Neural cell (in vitro differentiated cells): ENCODE results near the gene AQP10. TPM values are rescaled to one million over a fixed set of nuclear protein-coding genes. Genes with fewer than 3 reads are reported as not detected.
A peak's percentile ranks its signal among the peaks of the same experiment; 100 is the strongest.

Experiments
- H2AFZ ChIP-seq: fragments of 200-600, 300-800 bp; sonication (generic), shearing (Covaris generic); 2 replicates; pipeline ENCODE4 v1.6.0; 2014; ENCODE audit warnings: low read depth, mild to moderate bottlenecking, antibody characterized with exemption, low read length, moderate library complexity
- H3F3A ChIP-seq: fragments of 200-600 bp; shearing (Covaris generic); 2 replicates; pipeline ENCODE4 v1.6.1; 2016; ENCODE audit warnings: mild to moderate bottlenecking, moderate library complexity, mixed read lengths, antibody characterized with exemption, low read length; ENCODE audit not compliant: insufficient read depth, poor library complexity, severe bottlenecking
- H3K27ac ChIP-seq: fragments of 200-600, 300-800 bp; sonication (generic), shearing (Covaris generic); 2 replicates; pipeline ENCODE4 v1.5.1; 2014; ENCODE audit warnings: mild to moderate bottlenecking, low read length, moderate library complexity
- H3K27me3 ChIP-seq: fragments of 300-800, 200-600 bp; sonication (generic), shearing (Covaris generic); 2 replicates; pipeline ENCODE4 v1.6.0; 2014; ENCODE audit warnings: mild to moderate bottlenecking, low read depth, low read length, moderate library complexity; ENCODE audit not compliant: insufficient read depth
- H3K36me3 ChIP-seq: fragments of 300-800, 200-600 bp; sonication (generic), shearing (Covaris generic); 2 replicates; pipeline ENCODE4 v1.5.1; 2014; ENCODE audit warnings: mild to moderate bottlenecking, antibody characterized with exemption, low read length, moderate library complexity; ENCODE audit not compliant: insufficient read depth
- H3K4me2 ChIP-seq: fragments of 300-800, 200-600 bp; sonication (generic), shearing (Covaris generic); 2 replicates; pipeline ENCODE4 v1.6.0; 2014; ENCODE audit warnings: mild to moderate bottlenecking, low read length
- H3K4me3 ChIP-seq: fragments of 300-800, 200-600 bp; sonication (generic), shearing (Covaris generic); 2 replicates; pipeline ENCODE4 v1.5.1; 2014; ENCODE audit warnings: mild to moderate bottlenecking, low read length, moderate library complexity
- H3K79me2 ChIP-seq: fragments of 200-600 bp; shearing (Covaris generic); replicated peaks from 2 replicates; pipeline ENCODE4 v1.6.0; 2014; ENCODE audit warnings: mild to moderate bottlenecking, low read length, moderate library complexity; ENCODE audit not compliant: insufficient read depth
- H3K9ac ChIP-seq: fragments of 300-800, 200-600 bp; sonication (generic), shearing (Covaris generic); 2 replicates; pipeline ENCODE4 v1.6.1; 2016; ENCODE audit warnings: mild to moderate bottlenecking, low read length, mixed read lengths
- H3K9me2 ChIP-seq: fragments of 200-600 bp; shearing (Covaris generic); 2 replicates; pipeline ENCODE4 v1.6.1; 2016; ENCODE audit warnings: mild to moderate bottlenecking, low read length, mixed read lengths; ENCODE audit not compliant: insufficient read depth
- H3K9me3 ChIP-seq: fragments of 200-600, 300-800 bp; sonication (generic), shearing (Covaris generic); 2 replicates; pipeline ENCODE4 v1.6.1; 2016; ENCODE audit warnings: mild to moderate bottlenecking, mixed run types, low read length, moderate library complexity, mixed read lengths
- H4K20me1 ChIP-seq: fragments of 200-600 bp; shearing (Covaris generic); 2 replicates; pipeline ENCODE4 v1.6.1; 2016; ENCODE audit warnings: mild to moderate bottlenecking, mixed run types; ENCODE audit not compliant: insufficient read depth
- CTCF ChIP-seq: fragments of 450-650 bp; IDR thresholded peaks from 2 replicates; pipeline ENCODE4 v1.5.1; 2014; ENCODE audit warnings: antibody characterized with exemption, mild to moderate bottlenecking, moderate library complexity; ENCODE audit not compliant: poor library complexity, severe bottlenecking
- EP300 ChIP-seq: fragments of 450-650 bp; conservative IDR thresholded peaks from 2 replicates; pipeline ENCODE4 v1.6.1; 2014; ENCODE audit warnings: antibody characterized with exemption, mild to moderate bottlenecking, moderate library complexity; ENCODE audit not compliant: poor library complexity, severe bottlenecking
- EZH2 ChIP-seq: fragments of 200-600, 300-800 bp; shearing (Covaris generic), sonication (generic); IDR thresholded peaks from 2 replicates; pipeline ENCODE4 v1.6.1; 2014; ENCODE audit warnings: antibody characterized with exemption, low read length, borderline replicate concordance, mild to moderate bottlenecking; ENCODE audit not compliant: insufficient read depth, poor library complexity, severe bottlenecking
- MXI1 ChIP-seq: fragments of 450-650 bp; conservative IDR thresholded peaks from 2 replicates; pipeline ENCODE4 v1.6.1; 2014; ENCODE audit warnings: antibody characterized with exemption, mild to moderate bottlenecking; ENCODE audit not compliant: poor library complexity, severe bottlenecking
- POLR2AphosphoS5 ChIP-seq: IDR thresholded peaks from 2 replicates; pipeline ENCODE4 v1.6.1; 2012
- RAD21 ChIP-seq: fragments of 450-650 bp; conservative IDR thresholded peaks from 2 replicates; pipeline ENCODE4 v1.6.1; 2014; ENCODE audit warnings: antibody characterized with exemption, mild to moderate bottlenecking, moderate library complexity
- REST ChIP-seq: IDR thresholded peaks from 2 replicates; pipeline ENCODE4 v1.6.1; 2012; ENCODE audit warnings: borderline replicate concordance
- SMC3 ChIP-seq: fragments of 450-650 bp; conservative IDR thresholded peaks from 2 replicates; pipeline ENCODE4 v1.6.1; 2014; ENCODE audit warnings: antibody characterized with exemption, mild to moderate bottlenecking, moderate library complexity; ENCODE audit not compliant: poor library complexity
- TAF1 ChIP-seq: IDR thresholded peaks from 2 replicates; pipeline ENCODE4 v1.6.1; 2012; ENCODE audit warnings: low read depth
- polyA plus RNA-seq: library from polyadenylated mRNA; depleted of rRNA; stranded (reverse); fragments of >200 nt; gene quantifications from 2 replicates; pipeline ENCODE4 v1.2.3, GENCODE V29; 2014

The AQP10 gene
- polyA plus RNA-seq, 1 donor from 2014 or later, result not detected

DNA sequence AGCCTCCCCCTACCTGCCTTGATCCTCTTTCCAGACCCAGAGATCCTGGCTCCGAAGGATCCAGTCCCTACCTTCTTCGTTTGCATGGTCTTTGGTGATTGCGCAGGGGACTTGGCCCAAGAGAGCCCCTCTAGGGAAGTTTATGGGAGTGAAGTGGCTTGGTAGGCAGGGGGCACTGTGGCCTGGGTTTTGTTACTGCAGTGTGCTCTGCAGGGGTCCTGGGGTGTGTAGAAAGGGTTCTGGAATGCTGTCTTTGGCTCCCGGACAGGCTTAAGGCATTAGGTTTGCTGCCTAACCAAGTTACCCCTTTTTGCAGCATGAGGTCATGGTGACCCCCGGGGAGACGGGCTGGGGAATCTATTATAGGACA is 8.2 kb downstream of the AQP10 start:
- Histone ChIP-seq H3K27me3 (no peaks in the 10 kb centered on the region), H3K9ac (peak overlapping the region; percentile 82), H4K20me1 (no peaks in the 10 kb centered on the region), H3K9me2 (no peaks in the 10 kb centered on the region), H3K4me3 (peak overlapping the region; percentile 96), H2AFZ (no peak overlapping the region), H3K27ac (peak overlapping the region; percentile 94), H3K36me3 (peaks cover 5% of the 10 kb centered on the region), H3F3A (no peaks in the 10 kb centered on the region), H3K79me2 (peaks cover 19% of the 10 kb centered on the region), H3K4me2 (peak overlapping the region; percentile 65), H3K9me3 (no peaks in the 10 kb centered on the region)
- no peak for TF ChIP-seq REST
- TF ChIP-seq CTCF, result peak; percentile 55
- no peak for TF ChIP-seq POLR2AphosphoS5
- no peak for TF ChIP-seq EP300
- TF ChIP-seq EZH2, result no peak
- no peak for TF ChIP-seq RAD21
- TF ChIP-seq SMC3, result no peak
- no peak for TF ChIP-seq MXI1
- no peak for TF ChIP-seq TAF1

DNA sequence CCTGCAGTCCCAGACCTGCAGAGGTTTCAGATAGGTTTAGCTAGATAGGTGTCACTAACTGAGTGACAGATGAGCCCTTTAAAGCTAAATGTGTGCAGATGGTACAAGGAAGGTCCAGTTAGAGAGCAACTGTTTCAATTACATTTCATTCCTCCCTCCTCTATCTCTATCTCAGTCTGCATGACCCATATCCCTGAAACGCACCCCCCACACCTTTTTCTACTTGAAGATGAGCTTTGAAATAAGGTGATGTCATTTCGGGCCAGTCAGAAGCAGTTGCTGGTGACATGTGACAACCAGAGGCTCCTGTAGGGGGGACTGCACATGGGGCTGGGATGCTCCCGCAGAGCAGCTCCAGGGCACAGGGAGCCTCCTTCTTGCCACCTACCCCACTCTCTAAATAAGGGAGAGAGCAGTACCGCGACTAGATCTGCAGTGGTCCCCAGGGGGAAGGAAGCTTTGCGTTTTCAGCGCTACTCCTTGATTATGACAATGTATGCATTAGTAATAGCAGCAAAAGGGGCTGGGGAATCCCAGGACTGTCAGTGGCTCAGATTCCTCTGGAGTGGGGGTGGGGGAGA is 8.7 kb downstream of the AQP10 start:
- Histone ChIP-seq H3K79me2 (peaks cover 19% of the 10 kb centered on the region), H3K9ac (peak overlapping the region; percentile 82), H4K20me1 (no peaks in the 10 kb centered on the region), H3K27me3 (no peaks in the 10 kb centered on the region), H3F3A (no peaks in the 10 kb centered on the region), H2AFZ (no peak overlapping the region), H3K9me2 (no peaks in the 10 kb centered on the region), H3K4me2 (peak overlapping the region; percentile 65), H3K27ac (peak overlapping the region; percentile 94), H3K4me3 (peak overlapping the region; percentile 96), H3K36me3 (peaks cover 5% of the 10 kb centered on the region), H3K9me3 (no peaks in the 10 kb centered on the region)
- TF ChIP-seq POLR2AphosphoS5, result peak; percentile 75
- no peak for TF ChIP-seq EP300
- TF ChIP-seq TAF1, result peak; percentile 58
- no peak for TF ChIP-seq CTCF
- TF ChIP-seq RAD21, result no peak
- peak; percentile 53 for TF ChIP-seq REST
- TF ChIP-seq SMC3, result no peak
- no peak for TF ChIP-seq EZH2
- peak; percentile 15 for TF ChIP-seq MXI1
